IMR-90 (cell line): ENCODE results near the gene GALNT6. TPM values are rescaled to one million over a fixed set of nuclear protein-coding genes. Genes with fewer than 3 reads are reported as not detected.
A peak's percentile ranks its signal among the peaks of the same experiment; 100 is the strongest.

Experiments
- ATAC-seq: fragments of 200-7000 bp; cut with Tn5 transposase; 2 replicates; pipeline ENCODE4 v1.9.1; 2020; ENCODE audit warnings: low read depth, mild to moderate bottlenecking, moderate library complexity
- BruUV-seq: library from RNA; stranded (reverse); fragments of 400-500 nt; replicated peaks from 2 replicates; lab custom pipeline; 2021; lab: Mats Ljungman, UMichigan
- CTCF ChIA-PET: fragments of 300-600 bp; formaldehyde crosslinking; extraction: SDS; loops from one replicate; lab custom pipeline; 2021; ENCODE audit warnings: antibody characterized with exemption; lab: Yijun Ruan, JAX
- POLR2A ChIA-PET: fragments of 300-600 bp; sonication (Branson Sonifier 250); formaldehyde crosslinking; loops from one replicate; lab custom pipeline; 2022; ENCODE audit warnings: antibody characterized with exemption; ENCODE audit not compliant: unreplicated experiment; lab: Charles Lee
- DNase-seq: peaks from one replicate; pipeline ENCODE4 v3.0.0; 2013
- H2AFZ ChIP-seq: replicated peaks from 2 replicates; pipeline ENCODE3; 2013; ENCODE audit warnings: low read length, mild to moderate bottlenecking; ENCODE audit not compliant: poor library complexity
- H2AK5ac ChIP-seq: 2 replicates; pipeline ENCODE4 v1.6.1; 2013; ENCODE audit warnings: low read depth, low read length, inconsistent platforms
- H2AK9ac ChIP-seq: replicated peaks from 2 replicates; pipeline ENCODE3; 2013; ENCODE audit warnings: mild to moderate bottlenecking, low read depth, low read length, moderate library complexity; ENCODE audit not compliant: poor library complexity
- H2BK120ac ChIP-seq: 2 replicates; pipeline ENCODE4 v1.6.1; 2013; ENCODE audit warnings: low read depth, low read length, inconsistent platforms
- H2BK15ac ChIP-seq: 3 replicates; pipeline ENCODE4 v1.6.1; 2013; ENCODE audit warnings: low read depth, low read length, inconsistent platforms
- H2BK20ac ChIP-seq: 2 replicates; pipeline ENCODE4 v1.6.1; 2013; ENCODE audit warnings: low read depth, mild to moderate bottlenecking, inconsistent platforms, low read length, moderate library complexity
- H2BK5ac ChIP-seq: 2 replicates; pipeline ENCODE4 v1.6.1; 2013; ENCODE audit warnings: mild to moderate bottlenecking, low read depth, low read length, inconsistent platforms; ENCODE audit not compliant: poor library complexity, severe bottlenecking
- H3K14ac ChIP-seq: replicated peaks from 2 replicates; pipeline ENCODE4 v1.6.1; 2013; ENCODE audit warnings: low read depth, low read length, inconsistent platforms
- H3K18ac ChIP-seq: 2 replicates; pipeline ENCODE4 v1.6.1; 2013; ENCODE audit warnings: low read depth, low read length, control low read depth
- H3K23ac ChIP-seq: 2 replicates; pipeline ENCODE4 v1.6.1; 2013; ENCODE audit warnings: low read depth, low read length, inconsistent platforms
- H3K27ac ChIP-seq: 2 replicates; pipeline ENCODE4 v1.5.1; 2013; ENCODE audit warnings: mild to moderate bottlenecking, control low read depth, low read length; ENCODE audit not compliant: insufficient read depth
- H3K27me3 ChIP-seq: 2 replicates; pipeline ENCODE4 v1.6.1; 2013; ENCODE audit warnings: low read length; ENCODE audit not compliant: control insufficient read depth, insufficient read depth
- H3K36me3 ChIP-seq: 2 replicates; pipeline ENCODE4 v1.6.1; 2013; ENCODE audit warnings: low read length, mixed read lengths; ENCODE audit not compliant: control insufficient read depth, insufficient read depth
- H3K4ac ChIP-seq: 2 replicates; pipeline ENCODE4 v1.6.1; 2013; ENCODE audit warnings: low read depth, low read length, inconsistent platforms
- H3K4me1 ChIP-seq: 2 replicates; pipeline ENCODE4 v1.6.1; 2013; ENCODE audit warnings: low read length, mixed read lengths; ENCODE audit not compliant: control insufficient read depth, insufficient read depth
- H3K4me2 ChIP-seq: 2 replicates; pipeline ENCODE4 v1.6.1; 2013; ENCODE audit warnings: low read depth, mild to moderate bottlenecking, control low read depth, low read length, moderate library complexity
- H3K4me3 ChIP-seq: 2 replicates; pipeline ENCODE4 v1.5.1; 2013; ENCODE audit warnings: low read depth, mild to moderate bottlenecking, control low read depth, low read length, moderate library complexity; ENCODE audit not compliant: insufficient read depth
- H3K56ac ChIP-seq: 2 replicates; pipeline ENCODE4 v1.6.1; 2013; ENCODE audit warnings: low read length, inconsistent platforms; ENCODE audit not compliant: insufficient read depth; ENCODE audit errors: extremely low read depth
- H3K79me1 ChIP-seq, 2 experiments: 2 replicates each; pipeline ENCODE4 v1.6.1; 2013; ENCODE audit warnings: low read length in 2 of 2, inconsistent platforms in 1 of 2, low read depth in 1 of 2
- H3K9ac ChIP-seq: 2 replicates; pipeline ENCODE4 v1.6.1; 2013; ENCODE audit warnings: low read depth, low read length, control low read depth
- H3K9me1 ChIP-seq: 2 replicates; pipeline ENCODE4 v1.6.1; 2013; ENCODE audit warnings: low read length, inconsistent platforms; ENCODE audit not compliant: insufficient read depth
- H3K9me3 ChIP-seq: 2 replicates; pipeline ENCODE4 v1.6.1; 2013; ENCODE audit warnings: low read length; ENCODE audit not compliant: control insufficient read depth, insufficient read depth
- H4K20me1 ChIP-seq: 2 replicates; pipeline ENCODE4 v1.6.1; 2013; ENCODE audit warnings: low read length, inconsistent platforms; ENCODE audit not compliant: insufficient read depth
- H4K5ac ChIP-seq: 2 replicates; pipeline ENCODE4 v1.6.1; 2013; ENCODE audit warnings: mild to moderate bottlenecking, low read depth, low read length, control low read depth
- H4K8ac ChIP-seq, 2 experiments: 2 replicates each; pipeline ENCODE4 v1.6.1; 2013; ENCODE audit warnings: low read depth in 2 of 2, low read length in 2 of 2, control low read depth in 1 of 2, inconsistent platforms in 1 of 2
- H4K91ac ChIP-seq: 2 replicates; pipeline ENCODE4 v1.6.1; 2013; ENCODE audit warnings: low read depth, low read length, inconsistent platforms; ENCODE audit not compliant: insufficient read depth
- BHLHE40 ChIP-seq: fragments of 150-350 bp; IDR thresholded peaks from 2 replicates; pipeline ENCODE4 v1.6.1; 2016; ENCODE audit warnings: mild to moderate bottlenecking, low read depth, low read length
- CHD1 ChIP-seq: IDR thresholded peaks from 2 replicates; pipeline ENCODE4 v1.6.1; 2012; ENCODE audit warnings: low read depth, low read length, improper control_type of control experiment
- CTCF ChIP-seq: conservative IDR thresholded peaks from 2 replicates; pipeline ENCODE4 v1.5.1; 2012; ENCODE audit warnings: mild to moderate bottlenecking, low read depth, low read length, improper control_type of control experiment
- ELK1 ChIP-seq: fragments of 150-350 bp; IDR thresholded peaks from 2 replicates; pipeline ENCODE4 v1.6.1; 2016; ENCODE audit warnings: low read depth, mild to moderate bottlenecking, low read length, moderate library complexity, borderline replicate concordance
- FOS ChIP-seq: fragments of 150-350 bp; IDR thresholded peaks from 2 replicates; pipeline ENCODE4 v1.6.1; 2016; ENCODE audit warnings: low read depth, low read length
- MAFK ChIP-seq: IDR thresholded peaks from 2 replicates; pipeline ENCODE4 v1.6.1; 2012; ENCODE audit warnings: low read depth, low read length, improper control_type of control experiment
- MAZ ChIP-seq: IDR thresholded peaks from 2 replicates; pipeline ENCODE4 v1.6.1; 2012; ENCODE audit warnings: low read depth, mild to moderate bottlenecking, low read length, improper control_type of control experiment, moderate library complexity, borderline replicate concordance
- MXI1 ChIP-seq: IDR thresholded peaks from 2 replicates; pipeline ENCODE4 v1.6.1; 2012; ENCODE audit warnings: low read depth, mild to moderate bottlenecking, low read length, moderate library complexity, borderline replicate concordance
- NFE2L2 ChIP-seq: fragments of 150-350 bp; IDR thresholded peaks from 2 replicates; pipeline ENCODE4 v1.6.1; 2016; ENCODE audit warnings: low read depth, mild to moderate bottlenecking, low read length
- POLR2A ChIP-seq: IDR thresholded peaks from 2 replicates; pipeline ENCODE4 v1.6.1; 2012; ENCODE audit warnings: mild to moderate bottlenecking, low read depth, low read length
- RAD21 ChIP-seq: IDR thresholded peaks from 2 replicates; pipeline ENCODE4 v1.6.1; 2012; ENCODE audit warnings: low read length, improper control_type of control experiment
- RCOR1 ChIP-seq: IDR thresholded peaks from 2 replicates; pipeline ENCODE4 v1.6.1; 2012; ENCODE audit warnings: mild to moderate bottlenecking, low read length, improper control_type of control experiment; ENCODE audit not compliant: insufficient replicate concordance
- RFX5 ChIP-seq: IDR thresholded peaks from 2 replicates; pipeline ENCODE4 v1.8.0; 2012; ENCODE audit warnings: low read depth, mild to moderate bottlenecking, low read length, moderate library complexity
- WGBS, 2 experiments: methylation state at CpG; one replicate each; pipeline versions ENCODE4 v1.1.5 to v1.1.7; 2013; ENCODE audit warnings: missing lambda C conversion rate in 2 of 2; ENCODE audit not compliant: insufficient read length in 1 of 2; ENCODE audit errors: extremely low coverage in 2 of 2; 5-methylcytosine and 5-hydroxymethylcytosine counted together
- dilution Hi-C: fragments of 300-500 bp; cut with HindIII; formaldehyde crosslinking; loops from one replicate; pipeline ENCODE4 v1.14.3; 2018; ENCODE audit warnings: low sequenced_read_pairs; ENCODE audit not compliant: unreplicated experiment
- in situ Hi-C: fragments of 300-500 bp; cut with MboI; formaldehyde crosslinking; loops from 3 replicates; pipeline ENCODE4 v1.14.3; 2019; ENCODE audit warnings: low sequenced_read_pairs, inconsistent platforms, mixed read lengths
- intact Hi-C: fragments of 100-400 bp; cut with micrococcal nuclease; formaldehyde crosslinking; loops from 2 replicates; pipeline ENCODE4 v1.10.0; 2022
- polyA plus RNA-seq, 3 experiments: library from polyadenylated mRNA; depleted of rRNA; stranded (reverse); fragments of >200 nt; gene quantifications; 2 replicates each; pipeline ENCODE4 v1.2.3, GENCODE V29; 2012; ENCODE audit warnings: low replicate concordance in 1 of 3
- total RNA-seq: library from RNA; depleted of rRNA; stranded (reverse); fragments of >200 nt; gene quantifications from 2 replicates; pipeline ENCODE4 v1.2.3, GENCODE V29; 2012

The GALNT6 gene
- total and polyA plus RNA-seq, 2 of the 4 experiments (the other 2 are of a cell fraction): 17.1 to 23.7 TPM

DNA sequence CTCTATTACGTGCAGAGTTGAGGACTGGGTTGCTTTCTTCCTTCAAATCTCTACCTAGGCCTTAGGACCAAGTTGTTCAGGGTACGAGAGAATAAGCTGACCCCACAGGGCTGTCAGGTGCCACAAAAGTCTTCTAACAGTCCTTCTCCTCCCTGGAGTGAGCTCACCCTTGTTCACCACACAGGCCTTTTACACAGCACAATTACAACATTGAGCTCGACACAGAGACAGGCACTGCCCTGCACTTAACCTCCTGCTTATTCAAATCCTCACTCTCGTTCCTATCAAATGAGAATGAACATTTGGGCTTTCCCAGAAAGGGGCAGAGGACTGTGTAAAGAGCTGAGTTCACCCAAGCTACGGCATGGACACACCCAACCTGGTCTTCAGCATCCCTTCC lies 2.4 kb downstream of the GALNT6 start (continued):
- TF ChIP-seq CHD1: no peak
- no peak for TF ChIP-seq BHLHE40
- no peak for TF ChIP-seq RFX5
- TF ChIP-seq MAZ: no peak
- no peak for TF ChIP-seq FOS
- no peak for TF ChIP-seq POLR2A

DNA sequence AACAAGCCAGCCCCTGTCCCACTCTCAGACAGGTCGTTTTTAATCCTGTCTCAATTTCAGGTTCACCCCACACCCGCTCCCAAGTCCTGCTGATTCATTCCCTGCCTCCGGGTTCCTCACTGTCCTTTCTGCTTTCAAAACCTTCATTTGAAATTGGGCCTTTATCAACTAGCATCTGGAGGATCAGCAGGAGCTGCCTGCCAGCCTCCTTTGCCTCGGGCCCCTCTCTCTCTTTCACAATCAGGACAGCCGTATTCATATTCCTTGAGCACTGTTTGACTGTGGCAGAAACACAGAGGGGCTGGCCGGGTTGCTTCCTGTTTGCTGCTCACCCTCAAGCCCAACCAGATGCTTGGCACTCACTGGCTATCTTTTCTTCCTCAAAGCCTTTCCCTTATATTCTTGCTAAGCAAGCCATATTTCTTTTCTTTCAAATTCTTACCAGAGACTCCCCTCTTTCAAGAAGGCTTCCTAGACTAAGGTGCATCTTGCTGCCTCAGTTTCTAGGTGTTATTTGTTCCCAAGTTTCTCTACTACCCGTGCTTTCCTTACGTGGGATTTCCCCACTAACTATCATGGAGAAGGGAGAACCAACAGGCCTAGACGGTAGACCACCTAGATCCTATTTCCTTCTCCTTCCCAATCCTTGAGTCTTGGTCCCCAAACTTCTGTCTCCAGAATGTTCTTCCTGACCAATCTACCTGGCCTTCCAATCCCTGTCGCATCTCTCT lies 3.0 kb downstream of the GALNT6 start:
- peak overlapping the region; percentile 69 for H2AFZ ChIP-seq
- peak overlapping the region; percentile 30 to 82; a peak in 3 of 4 replicates for H4K8ac ChIP-seq
- peak overlapping the region; percentile 38 for H3K14ac ChIP-seq
- H4K5ac ChIP-seq: no peak overlapping the region
- peak overlapping the region; percentile 22 for H2BK5ac ChIP-seq
- no peak overlapping the region for H2AK9ac ChIP-seq
- H4K91ac ChIP-seq: peak overlapping the region; percentile 74
- no peaks in the 10 kb centered on the region for H3K9me3 ChIP-seq
- H3K9me1 ChIP-seq: peaks cover 20% of the 10 kb centered on the region
- H3K4ac ChIP-seq: peak overlapping the region; percentile 44
- ATAC-seq (peak; percentile 7), DNase-seq (peak; percentile 60)
- H3K4me1 ChIP-seq: peaks cover 17% of the 10 kb centered on the region
- ChIA-PET CTCF (interaction anchor here (0.7 kb wide), 1 partner anchor 14 kb away, joined by 3 read pairs; no protein-coding TSS in a partner anchor), POLR2A (no interaction called here)
- peak overlapping the region; percentile 89 for H2BK20ac ChIP-seq
- dilution Hi-C loops (no loop called here), in situ Hi-C loops (no loop called here), intact Hi-C loops (no loop called here)
- WGBS, 2 experiments: 45% methylated on average over 7 of the region's 10 CpGs; no CpG with 5 or more reads in 1 of the 2 experiments
- peak overlapping the region; percentile 3; the same call in 1 of the 2 replicates for H3K18ac ChIP-seq
- H2BK15ac ChIP-seq: peak overlapping the region; percentile 88; the same call in 2 of the 3 replicates
- H3K9ac ChIP-seq: no peak overlapping the region
- peak overlapping the region; percentile 78 for H2BK120ac ChIP-seq
- BruUV-seq: no TSS peak
- H3K27ac ChIP-seq: peak overlapping the region; percentile 2; the same call in 1 of the 2 replicates
- H3K4me2 ChIP-seq: no peak overlapping the region
- H3K23ac ChIP-seq: peak overlapping the region; percentile 32
- H3K79me1 ChIP-seq: peaks cover 0 to 22% of the 10 kb centered on the region in 2 experiments; a peak in 2 of 4 replicates
- H2AK5ac ChIP-seq: peak overlapping the region; percentile 79
- H3K56ac ChIP-seq: peak overlapping the region; percentile 22
- no peaks in the 10 kb centered on the region for H3K36me3 ChIP-seq
- no peaks in the 10 kb centered on the region for H4K20me1 ChIP-seq
- H3K4me3 ChIP-seq: no peak overlapping the region
- H3K27me3 ChIP-seq: no peaks in the 10 kb centered on the region
- no peak for TF ChIP-seq ELK1
- peak; percentile 43; the same call in 1 of the 2 replicates for TF ChIP-seq NFE2L2
- TF ChIP-seq RAD21: no peak
- TF ChIP-seq BHLHE40: no peak
- TF ChIP-seq RFX5: no peak
- no peak for TF ChIP-seq CTCF
- TF ChIP-seq RCOR1: no peak
- no peak for TF ChIP-seq MAFK
- no peak for TF ChIP-seq MAZ
- TF ChIP-seq MXI1: no peak
- no peak for TF ChIP-seq FOS
